ENCODE results near the gene ANAPC7.
"Not testable (repeated sequence)": the region's sequence is repeated elsewhere in the genome, so short reads cannot be mapped to it uniquely, and the experiment has no call there.

The ANAPC7 gene

GRCh38 chr12:110349514-110350151 is 53.9 kb downstream of the ANAPC7 start:
- Histone ChIP-seq H3K27me3 (ENCODE audit: insufficient read depth, low read length) (no peaks in the 10 kb centered on the region), H2AFZ (ENCODE audit: low read depth, low read length) (no peak overlapping the region), H3K4me3 (ENCODE audit: low read length) (no peak overlapping the region), H3K9me3 (ENCODE audit: low read length) (no peaks in the 10 kb centered on the region), H3K4me1 (ENCODE audit: insufficient read depth, low read length) (no peaks in the 10 kb centered on the region), H3K36me3 (ENCODE audit: insufficient read depth, low read length) (peaks cover 59% of the 10 kb centered on the region)

GRCh38 chr12:110349096-110349495 is 54.4 kb downstream of the ANAPC7 start:
- no peaks in the 10 kb centered on the region for H3K4me1 ChIP-seq (ENCODE audit: insufficient read depth, low read length)
- H3K36me3 ChIP-seq (ENCODE audit: insufficient read depth, low read length): peaks cover 64% of the 10 kb centered on the region
- H2AFZ ChIP-seq (ENCODE audit: low read depth, low read length): no peak overlapping the region
- no peak overlapping the region for H3K4me3 ChIP-seq (ENCODE audit: low read length)
- no peaks in the 10 kb centered on the region for H3K9me3 ChIP-seq (ENCODE audit: low read length)
- no peaks in the 10 kb centered on the region for H3K27me3 ChIP-seq (ENCODE audit: insufficient read depth, low read length)

- Histone ChIP-seq H3K27me3 (ENCODE audit: insufficient read depth, low read length) (no peaks in the 10 kb centered on the region), H2AFZ (ENCODE audit: low read depth, low read length) (no peak overlapping the region), H3K4me3 (ENCODE audit: low read length) (no peak overlapping the region), H3K9me3 (ENCODE audit: low read length) (no peaks in the 10 kb centered on the region), H3K36me3 (ENCODE audit: insufficient read depth, low read length) (peaks cover 70% of the 10 kb centered on the region), H3K4me1 (ENCODE audit: insufficient read depth, low read length) (no peaks in the 10 kb centered on the region)
Observed at GRCh38 chr12:110348431-110349059, 55.0 kb downstream of the ANAPC7 start.

GRCh38 chr12:110347767-110348166 is 55.7 kb downstream of the ANAPC7 start:
- Histone ChIP-seq H2AFZ (ENCODE audit: low read depth, low read length) (no peak overlapping the region), H3K4me1 (ENCODE audit: insufficient read depth, low read length) (no peaks in the 10 kb centered on the region), H3K27me3 (ENCODE audit: insufficient read depth, low read length) (no peaks in the 10 kb centered on the region), H3K9me3 (ENCODE audit: low read length) (no peaks in the 10 kb centered on the region), H3K36me3 (ENCODE audit: insufficient read depth, low read length) (peaks cover 74% of the 10 kb centered on the region), H3K4me3 (ENCODE audit: low read length) (no peak overlapping the region)

- no peaks in the 10 kb centered on the region for H3K27me3 ChIP-seq (ENCODE audit: insufficient read depth, low read length)
- H3K4me1 ChIP-seq (ENCODE audit: insufficient read depth, low read length): no peaks in the 10 kb centered on the region
- no peaks in the 10 kb centered on the region for H3K9me3 ChIP-seq (ENCODE audit: low read length)
- H3K4me3 ChIP-seq (ENCODE audit: low read length): no peak overlapping the region
- peaks cover 89% of the 10 kb centered on the region for H3K36me3 ChIP-seq (ENCODE audit: insufficient read depth, low read length)
- no peak overlapping the region for H2AFZ ChIP-seq (ENCODE audit: low read depth, low read length)
Observed at GRCh38 chr12:110345963-110346362, 57.5 kb downstream of the ANAPC7 start.

GRCh38 chr12:110345176-110345661 is 58.3 kb downstream of the ANAPC7 start:
- H3K4me1 ChIP-seq (ENCODE audit: insufficient read depth, low read length): no peaks in the 10 kb centered on the region
- no peaks in the 10 kb centered on the region for H3K9me3 ChIP-seq (ENCODE audit: low read length)
- H3K36me3 ChIP-seq (ENCODE audit: insufficient read depth, low read length): peaks cover 93% of the 10 kb centered on the region
- H3K4me3 ChIP-seq (ENCODE audit: low read length): no peak overlapping the region
- H3K27me3 ChIP-seq (ENCODE audit: insufficient read depth, low read length): no peaks in the 10 kb centered on the region
- H2AFZ ChIP-seq (ENCODE audit: low read depth, low read length): no peak overlapping the region

GRCh38 chr12:110344657-110345056 is 58.9 kb downstream of the ANAPC7 start:
- Histone ChIP-seq H2AFZ (ENCODE audit: low read depth, low read length) (no peak overlapping the region), H3K4me3 (ENCODE audit: low read length) (no peak overlapping the region), H3K36me3 (ENCODE audit: insufficient read depth, low read length) (peaks cover 96% of the 10 kb centered on the region), H3K4me1 (ENCODE audit: insufficient read depth, low read length) (no peaks in the 10 kb centered on the region), H3K9me3 (ENCODE audit: low read length) (no peaks in the 10 kb centered on the region), H3K27me3 (ENCODE audit: insufficient read depth, low read length) (no peaks in the 10 kb centered on the region)

GRCh38 chr12:110343736-110344555 is 59.6 kb downstream of the ANAPC7 start:
- Histone ChIP-seq H3K4me3 (ENCODE audit: low read length) (no peak overlapping the region), H2AFZ (ENCODE audit: low read depth, low read length) (no peak overlapping the region), H3K9me3 (ENCODE audit: low read length) (no peaks in the 10 kb centered on the region), H3K36me3 (ENCODE audit: insufficient read depth, low read length) (peaks cover 96% of the 10 kb centered on the region), H3K27me3 (ENCODE audit: insufficient read depth, low read length) (no peaks in the 10 kb centered on the region), H3K4me1 (ENCODE audit: insufficient read depth, low read length) (no peaks in the 10 kb centered on the region)

- Histone ChIP-seq H3K4me1 (ENCODE audit: insufficient read depth, low read length) (no peaks in the 10 kb centered on the region), H3K36me3 (ENCODE audit: insufficient read depth, low read length) (peaks cover 96% of the 10 kb centered on the region), H3K9me3 (ENCODE audit: low read length) (no peaks in the 10 kb centered on the region), H3K4me3 (ENCODE audit: low read length) (no peak overlapping the region), H2AFZ (ENCODE audit: low read depth, low read length) (no peak overlapping the region), H3K27me3 (ENCODE audit: insufficient read depth, low read length) (no peaks in the 10 kb centered on the region)
Observed at GRCh38 chr12:110343114-110343513, 60.4 kb downstream of the ANAPC7 start.

- Histone ChIP-seq H2AFZ (ENCODE audit: low read depth, low read length) (no peak overlapping the region), H3K27me3 (ENCODE audit: insufficient read depth, low read length) (no peaks in the 10 kb centered on the region), H3K4me1 (ENCODE audit: insufficient read depth, low read length) (no peaks in the 10 kb centered on the region), H3K4me3 (ENCODE audit: low read length) (no peak overlapping the region), H3K36me3 (ENCODE audit: insufficient read depth, low read length) (peaks cover 95% of the 10 kb centered on the region), H3K9me3 (ENCODE audit: low read length) (no peaks in the 10 kb centered on the region)
Observed at GRCh38 chr12:110342157-110342556, 61.4 kb downstream of the ANAPC7 start.

- Histone ChIP-seq H3K9me3 (ENCODE audit: low read length) (no peaks in the 10 kb centered on the region), H3K4me3 (ENCODE audit: low read length) (no peak overlapping the region), H3K27me3 (ENCODE audit: insufficient read depth, low read length) (no peaks in the 10 kb centered on the region), H3K36me3 (ENCODE audit: insufficient read depth, low read length) (peaks cover 96% of the 10 kb centered on the region), H2AFZ (ENCODE audit: low read depth, low read length) (no peak overlapping the region), H3K4me1 (ENCODE audit: insufficient read depth, low read length) (no peaks in the 10 kb centered on the region)
Observed at GRCh38 chr12:110340706-110341105, 62.8 kb downstream of the ANAPC7 start.

GRCh38 chr12:110340261-110340660 is 63.2 kb downstream of the ANAPC7 start:
- H3K27me3 ChIP-seq (ENCODE audit: insufficient read depth, low read length); H3K9me3 ChIP-seq (ENCODE audit: low read length); H3K4me3 ChIP-seq (ENCODE audit: low read length); H3K4me1 ChIP-seq (ENCODE audit: insufficient read depth, low read length); H2AFZ ChIP-seq (ENCODE audit: low read depth, low read length): not testable (repeated sequence)
- peaks cover 96% of the 10 kb centered on the region for H3K36me3 ChIP-seq (ENCODE audit: insufficient read depth, low read length)
